ENCODE results near the gene EFL1. TPM values are rescaled to one million over a fixed set of nuclear protein-coding genes. Genes with fewer than 3 reads are reported as not detected.

The EFL1 gene
- total and polyA plus RNA-seq, 11 donors = 3.5 to 19.2 (median 15.6) TPM

- Histone ChIP-seq H3K36me3 (no peaks in the 10 kb centered on the region), H3K4me3 (no peak overlapping the region), H3K27me3 (no peaks in the 10 kb centered on the region), H3K4me1 (no peaks in the 10 kb centered on the region), H3K9me3 (no peaks in the 10 kb centered on the region), H3K27ac (no peak overlapping the region)
- ATAC-seq (no peak), DNase-seq (no peak)
- intact Hi-C loops (cut with DNase I) = no loop called here
- TF ChIP-seq POLR2A (IDR thresholded peaks at IDR 0.05) = no peak
- no peak for TF ChIP-seq CTCF (IDR thresholded peaks at IDR 0.05)
- 85 to 89% (median 86%) methylated on average over 5 of the region's 5 CpGs for WGBS, 4 donors
Measured at GRCh38 chr15:82110144-82110543, 152.4 kb downstream of the EFL1 start.

- H3K4me3 ChIP-seq = no peak overlapping the region
- ATAC-seq = peak; percentile 85 to 96 (median 91)
- H3K9me3 ChIP-seq = no peaks in the 10 kb centered on the region
- DNase-seq = peak; percentile 21 to 84 (median 55)
- no peaks in the 10 kb centered on the region for H3K4me1 ChIP-seq
- intact Hi-C loops (cut with DNase I) = loop anchor here in 7 of 10 donors (1.0 to 10.0 kb wide), 6 partner anchors 86 to 704 kb away; no protein-coding TSS in a partner anchor
- no peaks in the 10 kb centered on the region for H3K27me3 ChIP-seq
- no peak overlapping the region for H3K27ac ChIP-seq
- TF ChIP-seq CTCF (IDR thresholded peaks at IDR 0.05) = peak; percentile 57 to 83 (median 70)
- TF ChIP-seq POLR2A (IDR thresholded peaks at IDR 0.05) = no peak
- no peaks in the 10 kb centered on the region for H3K36me3 ChIP-seq
- WGBS, 4 donors = 55 to 63% (median 59%) methylated on average over 9 of the region's 9 CpGs
Measured at GRCh38 chr15:82108489-82109078, 153.9 kb downstream of the EFL1 start.

- Histone ChIP-seq H3K4me1 (no peaks in the 10 kb centered on the region), H3K36me3 (no peaks in the 10 kb centered on the region), H3K27ac (no peak overlapping the region), H3K9me3 (no peaks in the 10 kb centered on the region), H3K4me3 (no peak overlapping the region), H3K27me3 (no peaks in the 10 kb centered on the region)
- 72 to 97% (median 87%) methylated on average over 5 of the region's 5 CpGs for WGBS, 4 donors
- TF ChIP-seq CTCF (IDR thresholded peaks at IDR 0.05) = no peak
- TF ChIP-seq POLR2A (IDR thresholded peaks at IDR 0.05) = no peak
- ATAC-seq (no peak), DNase-seq (no peak)
- intact Hi-C loops (cut with DNase I) = loop anchor here in 5 of 10 donors (5.0 to 10.0 kb wide), 4 partner anchors 88 to 702 kb away; no protein-coding TSS in a partner anchor
Measured at GRCh38 chr15:82106679-82107078, 155.9 kb downstream of the EFL1 start.

GRCh38 chr15:82105451-82106215, 156.9 kb downstream of the EFL1 start:
- no peak for DNase-seq
- 70 to 81% (median 71%) methylated on average over 6 to 7 of the region's 7 CpGs for WGBS, 4 donors
- Histone ChIP-seq H3K27ac (no peak overlapping the region), H3K4me1 (no peaks in the 10 kb centered on the region), H3K4me3 (no peak overlapping the region), H3K36me3 (no peaks in the 10 kb centered on the region), H3K27me3 (no peaks in the 10 kb centered on the region), H3K9me3 (no peaks in the 10 kb centered on the region)
- no peak for TF ChIP-seq POLR2A (IDR thresholded peaks at IDR 0.05)
- no peak for TF ChIP-seq CTCF (IDR thresholded peaks at IDR 0.05)
- intact Hi-C loops (cut with DNase I) = loop anchor here in 5 of 10 donors (5.0 to 10.0 kb wide), 4 partner anchors 89 to 701 kb away; no protein-coding TSS in a partner anchor
- no peak for ATAC-seq

Data from heart left ventricle (tissue), 16 donors.